Measurements from ENCODE around the gene PILRA. TPM values are rescaled to one million over a fixed set of nuclear protein-coding genes. Genes with fewer than 3 reads are reported as not detected.

Gene PILRA
- total and polyA plus RNA-seq, 2 of the 13 experiments (the other 11 are each of a cell fraction or from before 2014, with no cell fraction given), result 0.13 to 1.3 TPM

DNA sequence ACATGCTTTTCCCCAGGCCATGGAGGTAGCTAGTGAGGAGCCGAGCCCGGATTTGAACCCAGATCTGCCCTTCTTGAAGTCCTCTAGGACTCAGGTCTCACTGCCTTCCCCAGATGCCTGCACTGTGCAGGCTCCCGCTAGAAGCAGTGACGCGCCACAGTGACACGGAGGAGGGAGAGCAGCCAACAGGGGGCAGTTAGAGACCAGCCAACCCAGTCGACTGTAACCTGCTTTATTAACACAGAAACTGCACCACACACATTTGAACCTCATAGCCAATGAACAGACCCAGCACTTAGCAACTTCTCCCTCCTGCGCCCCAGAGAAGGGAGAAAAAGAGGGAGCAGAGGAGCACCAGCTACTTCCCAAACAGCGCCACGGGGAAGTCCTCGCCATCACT, 27.4 kb downstream of the PILRA start (continued):
- TF ChIP-seq, protein P1, sequence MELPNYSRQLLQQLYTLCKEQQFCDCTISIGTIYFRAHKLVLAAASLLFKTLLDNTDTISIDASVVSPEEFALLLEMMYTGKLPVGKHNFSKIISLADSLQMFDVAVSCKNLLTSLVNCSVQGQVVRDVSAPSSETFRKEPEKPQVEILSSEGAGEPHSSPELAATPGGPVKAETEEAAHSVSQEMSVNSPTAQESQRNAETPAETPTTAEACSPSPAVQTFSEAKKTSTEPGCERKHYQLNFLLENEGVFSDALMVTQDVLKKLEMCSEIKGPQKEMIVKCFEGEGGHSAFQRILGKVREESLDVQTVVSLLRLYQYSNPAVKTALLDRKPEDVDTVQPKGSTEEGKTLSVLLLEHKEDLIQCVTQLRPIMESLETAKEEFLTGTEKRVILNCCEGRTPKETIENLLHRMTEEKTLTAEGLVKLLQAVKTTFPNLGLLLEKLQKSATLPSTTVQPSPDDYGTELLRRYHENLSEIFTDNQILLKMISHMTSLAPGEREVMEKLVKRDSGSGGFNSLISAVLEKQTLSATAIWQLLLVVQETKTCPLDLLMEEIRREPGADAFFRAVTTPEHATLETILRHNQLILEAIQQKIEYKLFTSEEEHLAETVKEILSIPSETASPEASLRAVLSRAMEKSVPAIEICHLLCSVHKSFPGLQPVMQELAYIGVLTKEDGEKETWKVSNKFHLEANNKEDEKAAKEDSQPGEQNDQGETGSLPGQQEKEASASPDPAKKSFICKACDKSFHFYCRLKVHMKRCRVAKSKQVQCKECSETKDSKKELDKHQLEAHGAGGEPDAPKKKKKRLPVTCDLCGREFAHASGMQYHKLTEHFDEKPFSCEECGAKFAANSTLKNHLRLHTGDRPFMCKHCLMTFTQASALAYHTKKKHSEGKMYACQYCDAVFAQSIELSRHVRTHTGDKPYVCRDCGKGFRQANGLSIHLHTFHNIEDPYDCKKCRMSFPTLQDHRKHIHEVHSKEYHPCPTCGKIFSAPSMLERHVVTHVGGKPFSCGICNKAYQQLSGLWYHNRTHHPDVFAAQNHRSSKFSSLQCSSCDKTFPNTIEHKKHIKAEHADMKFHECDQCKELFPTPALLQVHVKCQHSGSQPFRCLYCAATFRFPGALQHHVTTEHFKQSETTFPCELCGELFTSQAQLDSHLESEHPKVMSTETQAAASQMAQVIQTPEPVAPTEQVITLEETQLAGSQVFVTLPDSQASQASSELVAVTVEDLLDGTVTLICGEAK (IDR thresholded peaks at IDR 0.05), result no peak
- TF ChIP-seq, protein P1 (CRISPR knock-in tag; IDR thresholded peaks at IDR 0.05), result peak; percentile 58; the same call in 1 of the 2 replicates
- TF ChIP-seq, protein P2, sequence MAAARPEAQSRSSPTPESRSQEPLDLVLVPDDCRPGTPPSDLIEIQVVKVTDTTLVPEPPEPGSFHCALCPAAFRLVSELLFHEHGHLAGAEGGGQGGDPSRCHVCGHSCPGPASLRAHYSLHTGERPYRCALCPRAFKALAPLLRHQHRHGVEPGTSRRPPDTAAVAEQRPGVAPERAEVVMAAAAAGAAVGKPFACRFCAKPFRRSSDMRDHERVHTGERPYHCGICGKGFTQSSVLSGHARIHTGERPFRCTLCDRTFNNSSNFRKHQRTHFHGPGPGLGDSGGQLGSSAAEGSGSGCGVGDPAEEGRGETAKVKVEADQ (CRISPR knock-in tag; IDR thresholded peaks at IDR 0.05; ENCODE audit: borderline replicate concordance), result no peak
- TF ChIP-seq HMGA1 (CRISPR knock-in tag; conservative IDR thresholded peaks at IDR 0.05), result no peak
- no peak for TF ChIP-seq SP5 (CRISPR knock-in tag; IDR thresholded peaks at IDR 0.05; ENCODE audit: borderline replicate concordance, low read depth)
- TF ChIP-seq, protein P3, sequence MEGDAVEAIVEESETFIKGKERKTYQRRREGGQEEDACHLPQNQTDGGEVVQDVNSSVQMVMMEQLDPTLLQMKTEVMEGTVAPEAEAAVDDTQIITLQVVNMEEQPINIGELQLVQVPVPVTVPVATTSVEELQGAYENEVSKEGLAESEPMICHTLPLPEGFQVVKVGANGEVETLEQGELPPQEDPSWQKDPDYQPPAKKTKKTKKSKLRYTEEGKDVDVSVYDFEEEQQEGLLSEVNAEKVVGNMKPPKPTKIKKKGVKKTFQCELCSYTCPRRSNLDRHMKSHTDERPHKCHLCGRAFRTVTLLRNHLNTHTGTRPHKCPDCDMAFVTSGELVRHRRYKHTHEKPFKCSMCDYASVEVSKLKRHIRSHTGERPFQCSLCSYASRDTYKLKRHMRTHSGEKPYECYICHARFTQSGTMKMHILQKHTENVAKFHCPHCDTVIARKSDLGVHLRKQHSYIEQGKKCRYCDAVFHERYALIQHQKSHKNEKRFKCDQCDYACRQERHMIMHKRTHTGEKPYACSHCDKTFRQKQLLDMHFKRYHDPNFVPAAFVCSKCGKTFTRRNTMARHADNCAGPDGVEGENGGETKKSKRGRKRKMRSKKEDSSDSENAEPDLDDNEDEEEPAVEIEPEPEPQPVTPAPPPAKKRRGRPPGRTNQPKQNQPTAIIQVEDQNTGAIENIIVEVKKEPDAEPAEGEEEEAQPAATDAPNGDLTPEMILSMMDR (CRISPR knock-in tag; IDR thresholded peaks at IDR 0.05), result peak; percentile 81
- TF ChIP-seq, protein P4, sequence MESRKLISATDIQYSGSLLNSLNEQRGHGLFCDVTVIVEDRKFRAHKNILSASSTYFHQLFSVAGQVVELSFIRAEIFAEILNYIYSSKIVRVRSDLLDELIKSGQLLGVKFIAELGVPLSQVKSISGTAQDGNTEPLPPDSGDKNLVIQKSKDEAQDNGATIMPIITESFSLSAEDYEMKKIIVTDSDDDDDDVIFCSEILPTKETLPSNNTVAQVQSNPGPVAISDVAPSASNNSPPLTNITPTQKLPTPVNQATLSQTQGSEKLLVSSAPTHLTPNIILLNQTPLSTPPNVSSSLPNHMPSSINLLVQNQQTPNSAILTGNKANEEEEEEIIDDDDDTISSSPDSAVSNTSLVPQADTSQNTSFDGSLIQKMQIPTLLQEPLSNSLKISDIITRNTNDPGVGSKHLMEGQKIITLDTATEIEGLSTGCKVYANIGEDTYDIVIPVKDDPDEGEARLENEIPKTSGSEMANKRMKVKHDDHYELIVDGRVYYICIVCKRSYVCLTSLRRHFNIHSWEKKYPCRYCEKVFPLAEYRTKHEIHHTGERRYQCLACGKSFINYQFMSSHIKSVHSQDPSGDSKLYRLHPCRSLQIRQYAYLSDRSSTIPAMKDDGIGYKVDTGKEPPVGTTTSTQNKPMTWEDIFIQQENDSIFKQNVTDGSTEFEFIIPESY (CRISPR knock-in tag; IDR thresholded peaks at IDR 0.05), result peak; percentile 61
- no peak for TF ChIP-seq NFKBIZ (CRISPR knock-in tag; IDR thresholded peaks at IDR 0.05)
- no peak for TF ChIP-seq ZMYM2 (CRISPR knock-in tag; IDR thresholded peaks at IDR 0.05)
- no peak; the same call in 1 of the 2 replicates for TF ChIP-seq ZNF891 (CRISPR knock-in tag; IDR thresholded peaks at IDR 0.05)
- TF ChIP-seq CC2D1A (CRISPR knock-in tag; IDR thresholded peaks at IDR 0.05), result no peak
- TF ChIP-seq KLF12 (CRISPR knock-in tag; IDR thresholded peaks at IDR 0.05; ENCODE audit: borderline replicate concordance), result no peak
- no peak for TF ChIP-seq ZNF549 (CRISPR knock-in tag; IDR thresholded peaks at IDR 0.05)
- TF ChIP-seq ATF1 (CRISPR knock-in tag; IDR thresholded peaks at IDR 0.05), result no peak
- TF ChIP-seq DNMT3B (CRISPR knock-in tag; conservative IDR thresholded peaks at IDR 0.05), result no peak
- TF ChIP-seq SMARCC2 (IDR thresholded peaks at IDR 0.05), result no peak
- TF ChIP-seq ZNF260 (CRISPR knock-in tag; IDR thresholded peaks at IDR 0.05; ENCODE audit: borderline replicate concordance, low read depth), result no peak
- TF ChIP-seq BHLHE40 (IDR thresholded peaks at IDR 0.05; ENCODE audit: low read length), result no peak
- no peak for TF ChIP-seq DR1 (CRISPR knock-in tag; IDR thresholded peaks at IDR 0.05)

Measured in HepG2 (cell line).